NCI-H1092 treated with DMSO at 0.1 percent for 48 hours (cell line): ENCODE results near the gene FSD1.
"Not testable (repeated sequence)": the region's sequence is repeated elsewhere in the genome, so short reads cannot be mapped to it uniquely, and the experiment has no call there.

Experiments
- DNase-seq: peaks from one replicate; lab custom pipeline; 2025; lab: John Stamatoyannopoulos, UW

FSD1 gene

GRCh38 chr19:4304538-4305256 lies at the start of gene FSD1:
Gene FSD1 (plus strand): TSS chr19:4304598. CDS start chr19:4304747, 149 bp downstream.
- DNase-seq, result peak; percentile 47

GRCh38 chr19:4256563-4256962 lies 47.8 kb upstream of the FSD1 start:
- DNase-seq, result no peak

GRCh38 chr19:4257025-4257424 lies 47.4 kb upstream of the FSD1 start:
- no peak for DNase-seq

GRCh38 chr19:4258181-4258580 lies 46.2 kb upstream of the FSD1 start:
- DNase-seq, result no peak

GRCh38 chr19:4260613-4261191 lies 43.7 kb upstream of the FSD1 start:
- DNase-seq, result no peak

GRCh38 chr19:4264812-4265211 lies 39.6 kb upstream of the FSD1 start:
- DNase-seq, result no peak

GRCh38 chr19:4266253-4267000 lies 38.0 kb upstream of the FSD1 start:
- no peak for DNase-seq

GRCh38 chr19:4267101-4267900 lies 37.1 kb upstream of the FSD1 start:
- peak; percentile 34 for DNase-seq

GRCh38 chr19:4267901-4268815 lies 36.2 kb upstream of the FSD1 start:
- no peak for DNase-seq

GRCh38 chr19:4268816-4269430 lies 35.5 kb upstream of the FSD1 start:
- DNase-seq, result no peak

GRCh38 chr19:4272894-4273293 lies 31.5 kb upstream of the FSD1 start:
- DNase-seq, result no peak

- not testable (repeated sequence) for DNase-seq
Measured at GRCh38 chr19:4274321-4274686, 30.1 kb upstream of the FSD1 start.

- no peak for DNase-seq
Measured at GRCh38 chr19:4277191-4277696, 27.2 kb upstream of the FSD1 start.

- DNase-seq, result no peak
Measured at GRCh38 chr19:4278010-4278409, 26.4 kb upstream of the FSD1 start.

GRCh38 chr19:4278419-4279266 lies 25.8 kb upstream of the FSD1 start, which contains the start of gene SHD:
Gene SHD (plus strand): TSS chr19:4279266. CDS start chr19:4280064, 798 bp downstream.
- DNase-seq, result peak; percentile 41

- no peak for DNase-seq
Measured at GRCh38 chr19:4279267-4279529, 25.2 kb upstream of the FSD1 start.

GRCh38 chr19:4279530-4280422 lies 24.6 kb upstream of the FSD1 start:
- DNase-seq, result peak; percentile 21

GRCh38 chr19:4284176-4284958 lies 20.0 kb upstream of the FSD1 start:
- no peak for DNase-seq
